OCI-M1 (cell line): ENCODE data around the gene MYL6B.
A peak's percentile ranks its signal among the peaks of the same experiment; 100 is the strongest.
"Not testable (repeated sequence)": the region's sequence is repeated elsewhere in the genome, so short reads cannot be mapped to it uniquely, and the experiment has no call there.

Experiments used
- DNase-seq: peaks from one replicate; lab custom pipeline; 2025; lab: John Stamatoyannopoulos, UW

The MYL6B gene

DNA sequence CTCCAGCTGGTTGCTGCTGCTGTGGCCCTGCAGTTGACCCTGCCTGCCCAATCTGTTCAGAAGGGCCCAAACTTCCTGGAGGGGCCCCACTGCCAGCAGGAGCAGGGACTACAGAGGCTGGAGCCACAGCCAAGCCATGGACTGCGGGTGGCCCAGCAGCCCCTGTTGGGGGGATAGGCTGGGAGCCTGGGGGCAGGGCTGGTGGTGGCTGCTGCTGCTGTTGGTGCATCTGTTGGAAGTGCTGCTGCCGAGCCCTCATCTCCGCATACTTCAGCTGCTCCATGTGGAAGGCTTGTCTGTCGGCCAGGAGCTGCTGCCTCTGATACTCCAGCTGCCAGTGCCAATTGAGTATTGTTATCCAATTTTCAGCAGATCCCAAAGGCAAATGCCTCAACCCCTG, 13.0 kb downstream of the MYL6B start:
- no peak for DNase-seq

- no peak for DNase-seq
Measured at GRCh38 chr12:56169229-56169759, 16.9 kb downstream of the MYL6B start.

GRCh38 chr12:56172839-56173238, 20.5 kb downstream of the MYL6B start:
- DNase-seq: no peak

GRCh38 chr12:56178347-56178746, 26.0 kb downstream of the MYL6B start:
- DNase-seq: no peak

- no peak for DNase-seq
Measured at GRCh38 chr12:56186957-56187356, 34.6 kb downstream of the MYL6B start.

DNA sequence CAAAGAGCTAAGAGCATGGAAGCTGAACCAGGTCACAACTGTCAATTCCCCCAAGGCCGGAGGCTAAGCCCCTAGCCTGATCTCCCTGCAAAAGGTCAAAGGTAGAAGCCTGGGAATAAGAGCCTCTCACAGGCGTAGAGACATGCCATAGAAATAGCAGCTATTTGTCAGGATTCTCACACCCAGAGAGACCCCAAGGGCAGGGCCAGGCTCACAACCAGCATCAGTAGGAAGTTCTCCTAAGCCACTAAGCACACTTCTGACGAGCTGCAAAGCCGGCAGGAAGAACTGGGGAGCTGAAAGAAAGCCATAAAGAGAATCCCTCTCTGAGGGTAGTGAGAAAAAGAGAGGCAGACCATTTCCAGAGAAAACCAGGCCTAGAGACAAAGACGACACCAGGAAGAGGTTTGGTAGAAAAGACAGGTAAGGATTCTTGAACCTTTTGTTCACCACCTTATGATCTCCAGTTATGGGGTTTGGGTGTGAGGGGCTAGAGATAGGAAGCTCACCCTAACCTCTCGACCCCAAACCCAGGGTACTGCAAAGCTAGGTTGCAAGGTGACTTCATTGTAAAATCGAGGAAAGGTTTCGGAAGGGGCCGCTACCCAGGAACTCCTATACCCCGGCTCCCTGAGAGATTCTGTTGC, 35.9 kb downstream of the MYL6B start:
- no peak for DNase-seq

- DNase-seq: peak; percentile 32
Measured at GRCh38 chr12:56188778-56189098, 36.4 kb downstream of the MYL6B start.

DNA sequence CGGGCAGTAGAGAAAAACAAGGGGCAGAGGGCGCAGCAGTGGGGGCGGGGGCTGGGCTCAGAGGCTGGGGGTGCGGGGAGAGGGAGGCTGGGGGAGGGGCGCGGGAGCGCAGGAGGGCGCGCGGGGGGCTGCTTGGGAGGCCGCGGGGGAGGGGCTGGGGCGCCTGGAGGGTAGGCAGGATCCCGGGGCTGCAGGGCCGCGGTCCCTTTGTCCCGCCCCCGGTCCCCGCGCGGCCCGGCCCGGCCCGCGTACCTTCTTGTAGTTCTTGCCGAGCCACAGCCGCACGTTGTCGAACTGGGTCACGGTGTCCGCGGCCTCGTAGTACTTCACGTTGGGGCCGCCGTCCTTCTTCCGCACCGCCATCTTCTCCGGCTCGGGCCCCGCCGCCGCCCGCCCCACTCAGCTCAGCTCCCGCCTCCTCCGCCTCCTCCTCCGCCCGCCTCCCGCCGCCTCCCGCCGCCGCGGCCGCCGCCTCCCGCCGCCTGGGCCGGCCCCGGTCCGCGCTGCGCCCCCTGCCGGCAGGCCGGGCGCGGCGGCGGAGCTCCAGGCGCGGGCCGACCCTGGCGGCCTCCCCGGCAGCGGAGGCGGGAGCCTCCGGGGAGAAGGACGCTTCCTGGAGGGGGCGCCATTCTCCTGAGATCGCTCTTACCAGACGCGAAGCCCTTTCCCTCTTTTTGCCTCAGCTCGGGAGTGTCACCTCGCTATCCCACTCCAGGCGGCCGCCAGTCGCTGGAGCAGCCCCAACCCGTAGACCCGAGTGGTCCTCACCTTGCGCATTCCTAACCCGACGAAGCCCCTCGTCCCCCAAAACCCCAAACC, 36.9 kb downstream of the MYL6B start, which contains the start of gene SMARCC2:
Gene SMARCC2, minus strand, starts transcription at position 385 of the 819 bp plus-strand sequence. Its CDS starts 22 bp downstream, at position 363.
- peak; percentile 95 for DNase-seq

GRCh38 chr12:56189918-56190694, 37.7 kb downstream of the MYL6B start:
- peak; percentile 96 for DNase-seq

GRCh38 chr12:56190695-56191155, 38.3 kb downstream of the MYL6B start:
- DNase-seq: peak; percentile 65

GRCh38 chr12:56192582-56192981, 40.2 kb downstream of the MYL6B start:
- DNase-seq: no peak

DNA sequence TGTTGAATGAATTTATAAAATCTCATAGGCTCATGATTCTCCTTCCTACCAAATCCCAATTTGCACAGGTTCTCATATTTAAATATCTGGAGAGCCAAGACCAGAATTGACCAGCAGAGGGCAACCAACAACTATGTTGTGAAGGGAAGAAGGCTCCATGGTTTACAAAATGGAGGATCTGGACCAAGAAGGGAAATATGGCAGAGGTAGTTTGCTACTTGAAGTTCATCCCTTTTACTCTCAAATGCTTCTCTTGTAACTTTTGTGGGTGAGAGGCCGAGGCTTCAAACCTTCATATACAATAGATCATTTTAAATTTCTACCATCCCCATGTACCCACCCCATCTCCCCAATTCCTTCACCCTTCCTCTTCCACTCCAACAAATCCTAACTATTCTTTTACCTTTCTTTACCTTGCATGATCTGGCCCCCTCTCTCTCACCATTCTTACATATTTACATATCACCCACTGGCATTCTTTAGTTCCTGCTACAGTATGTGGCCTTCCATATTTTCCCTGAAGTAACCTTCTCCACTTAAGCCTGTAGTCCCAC, 40.7 kb downstream of the MYL6B start:
- DNase-seq: peak; percentile 96

DNA sequence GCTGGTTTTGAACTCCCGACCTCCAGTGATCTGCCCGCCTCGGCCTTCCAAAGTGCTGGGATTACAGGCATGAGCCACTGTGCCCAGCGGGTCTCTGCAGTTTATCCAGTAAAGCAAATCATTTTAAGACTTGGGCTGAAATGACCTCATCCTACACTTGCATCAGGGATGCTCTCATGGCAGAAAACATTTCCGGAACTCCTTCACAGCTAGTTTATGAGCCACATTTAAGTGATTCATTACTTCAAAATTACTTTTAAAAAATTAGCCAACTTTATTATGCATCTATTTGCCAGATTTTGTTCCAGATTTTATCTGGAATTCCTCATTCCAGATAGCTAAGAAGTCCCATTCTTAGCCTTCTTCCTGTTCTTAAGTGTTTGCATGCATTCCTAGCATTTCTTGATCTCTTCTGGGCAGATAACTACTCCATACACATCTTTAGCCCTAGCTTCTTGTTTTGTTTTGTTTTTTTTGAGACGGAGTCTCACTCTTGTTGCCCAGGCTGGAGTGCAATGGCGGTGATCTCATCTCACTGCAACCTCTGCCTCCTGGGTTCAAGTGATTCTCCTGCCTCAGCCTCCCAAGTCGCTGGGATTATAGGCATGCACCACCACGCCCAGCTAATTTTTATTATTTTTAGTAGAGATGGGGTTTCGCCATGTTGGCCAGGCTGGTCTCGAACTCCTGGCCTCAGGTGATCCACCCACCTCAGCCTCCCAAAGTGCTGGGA, 44.6 kb downstream of the MYL6B start:
- DNase-seq: not testable (repeated sequence)

DNA sequence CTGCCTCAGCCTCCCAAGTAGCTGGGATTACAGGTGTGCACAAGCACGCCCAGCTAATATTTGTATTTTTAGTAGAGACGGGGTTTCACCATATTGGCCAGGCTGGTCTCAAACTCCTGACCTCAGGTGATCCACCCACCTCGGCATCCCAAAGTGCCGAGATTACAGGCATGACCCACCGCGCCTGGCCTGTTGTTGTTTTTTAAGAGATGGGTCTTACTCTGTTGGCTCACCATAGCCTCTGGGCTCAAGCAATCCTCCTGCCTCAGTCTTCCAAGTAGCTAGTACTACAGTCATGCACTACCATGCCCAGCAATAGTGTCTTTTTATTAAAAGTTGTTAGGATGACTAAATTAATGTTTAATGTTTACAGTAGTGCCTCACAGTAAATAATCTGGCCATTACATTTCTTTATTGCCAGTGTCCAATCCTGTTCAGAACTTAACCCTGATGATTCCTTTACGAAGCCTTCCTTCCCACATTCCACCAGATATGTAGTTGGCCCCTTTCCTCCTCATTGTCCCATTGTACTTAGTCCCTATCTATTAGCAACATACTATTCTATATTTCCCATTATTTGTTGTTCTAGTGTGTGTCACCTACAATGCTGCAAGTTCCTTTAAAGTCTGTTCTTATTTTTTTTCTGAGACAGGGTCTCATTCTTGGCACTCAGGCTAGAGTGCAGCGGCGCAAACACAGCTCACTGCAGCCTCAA, 45.7 kb downstream of the MYL6B start:
- no peak for DNase-seq

DNA sequence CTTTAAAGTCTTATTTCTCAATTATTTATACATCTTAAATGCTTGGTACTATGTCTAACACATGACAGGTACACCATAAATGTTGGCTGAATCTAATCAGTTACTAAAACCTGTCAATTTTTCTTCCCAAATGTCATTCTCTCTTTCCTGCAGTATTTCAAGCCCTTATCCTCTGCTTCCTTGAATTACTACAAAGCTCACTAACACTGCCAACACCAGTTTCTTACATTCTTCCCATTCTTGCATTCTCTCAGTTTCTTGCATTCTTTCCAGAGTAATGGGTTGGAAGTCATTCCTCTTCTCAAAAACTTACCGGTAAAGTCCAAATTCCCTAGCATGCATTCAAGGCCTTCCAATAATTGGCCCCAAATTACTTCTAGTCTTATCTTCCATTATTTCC, 46.4 kb downstream of the MYL6B start:
- DNase-seq: no peak

DNA sequence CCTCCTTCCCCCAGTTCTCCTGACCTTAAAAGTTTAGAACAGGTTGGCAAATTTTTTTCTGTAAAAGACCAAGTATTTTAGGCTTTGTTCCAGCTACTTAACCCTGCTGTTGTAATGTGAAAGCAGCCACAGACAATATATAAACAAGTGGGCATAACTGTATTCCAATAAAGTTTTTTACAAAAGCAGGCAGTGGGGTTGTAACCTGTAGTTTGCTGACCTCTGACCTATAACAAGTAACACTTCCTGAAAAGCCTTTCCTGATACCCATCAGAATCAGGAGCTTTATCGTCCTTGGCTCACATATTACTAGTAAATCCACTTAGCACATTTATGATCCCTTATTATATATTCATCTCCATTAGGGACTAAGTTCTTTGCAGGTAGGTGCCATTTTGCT, 50.0 kb downstream of the MYL6B start:
- peak; percentile 25 for DNase-seq

DNA sequence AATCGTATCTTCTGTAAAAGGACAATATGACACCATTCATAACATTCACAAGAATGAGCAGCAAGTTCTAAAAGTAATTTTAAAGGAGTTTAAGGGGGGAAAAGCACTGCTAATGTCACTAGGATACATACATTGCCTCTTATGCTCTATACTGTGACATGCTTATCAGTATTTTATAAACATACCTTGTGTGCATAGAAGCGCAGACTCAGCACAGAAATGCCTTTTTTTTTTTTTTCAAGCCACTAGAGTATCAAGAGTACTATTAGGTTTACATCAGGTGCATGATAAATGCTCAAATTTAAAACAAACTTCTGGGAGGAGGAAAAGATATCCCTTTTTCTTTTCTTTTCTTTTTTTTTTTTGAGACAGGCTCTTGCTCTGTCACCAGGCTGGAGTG, 50.5 kb downstream of the MYL6B start:
- DNase-seq: no peak

DNA sequence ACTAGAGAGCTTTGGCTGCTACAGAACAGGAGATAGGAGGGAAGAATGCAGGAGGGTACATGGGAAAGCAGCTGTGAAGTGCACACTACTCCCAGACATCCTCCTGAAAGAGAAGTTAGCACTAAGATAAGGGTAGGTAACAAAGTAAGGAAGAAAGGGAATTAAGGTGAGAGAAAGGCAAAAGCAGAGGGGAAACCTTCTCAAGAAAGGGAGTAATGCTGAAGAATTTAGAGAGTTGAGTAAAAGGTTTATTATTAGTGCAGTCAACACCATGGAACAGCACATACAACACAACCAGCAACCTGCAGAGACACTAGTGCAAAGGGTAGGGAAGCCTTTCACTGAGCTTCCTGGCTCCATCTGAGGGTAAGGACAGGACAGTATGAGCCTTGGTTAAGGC, 51.9 kb downstream of the MYL6B start:
- DNase-seq: no peak

DNA sequence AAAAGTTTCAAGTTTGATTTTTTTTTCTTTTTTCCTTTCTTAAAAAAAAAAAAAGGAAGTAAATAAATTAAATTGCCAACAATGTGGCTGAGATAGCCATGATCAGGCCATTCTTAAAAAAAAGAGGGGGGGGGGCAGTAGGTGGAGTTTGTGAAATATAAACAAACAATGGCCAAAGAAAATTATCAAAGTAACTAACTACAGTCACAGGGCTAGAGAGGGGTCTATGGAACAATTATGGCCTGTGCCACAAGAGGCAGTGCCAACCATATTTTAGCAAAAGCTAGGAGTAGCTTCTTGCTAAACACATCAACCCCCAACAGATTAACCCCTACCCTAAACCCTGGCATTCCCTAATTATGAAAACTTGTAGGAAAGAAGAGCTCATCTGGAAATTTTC, 53.1 kb downstream of the MYL6B start:
- peak; percentile 70 for DNase-seq

DNA sequence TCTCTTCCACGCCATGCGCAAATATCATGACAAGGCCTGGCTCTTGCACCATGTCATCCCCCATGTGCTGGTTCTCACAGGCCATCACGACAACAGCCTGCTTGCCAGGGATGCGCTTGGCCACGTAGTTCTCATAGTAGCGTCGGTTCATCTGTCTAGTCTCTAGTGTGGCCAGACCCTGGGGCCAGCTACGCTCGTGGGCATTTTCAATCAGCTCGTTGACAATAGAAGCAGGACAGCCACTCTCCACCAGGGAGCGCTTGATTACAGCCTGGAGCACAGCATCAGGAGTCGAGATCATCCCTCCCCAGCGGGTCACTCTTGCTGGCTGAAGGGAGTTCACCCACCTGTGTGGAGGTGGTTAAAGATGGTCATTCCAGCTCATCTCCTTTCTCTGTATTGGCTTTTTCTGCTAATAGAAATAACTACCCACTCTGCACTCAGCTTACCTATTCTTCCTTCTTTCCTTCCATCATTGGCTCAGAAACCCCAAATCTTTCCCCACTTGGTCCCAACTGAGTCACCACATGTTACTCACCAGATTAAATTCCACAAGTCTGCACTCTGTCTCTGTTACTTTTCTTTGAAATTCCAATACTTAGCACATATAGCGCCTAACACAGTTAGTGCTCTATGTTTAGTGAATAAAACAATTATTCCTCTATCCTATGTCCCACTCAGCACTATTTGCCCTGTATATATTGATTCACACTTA, 54.2 kb downstream of the MYL6B start:
- DNase-seq: peak; percentile 48
